OCI-LY3 (cell line): ENCODE results near the gene L3MBTL1.
"Not testable (repeated sequence)": the region's sequence is repeated elsewhere in the genome, so short reads cannot be mapped to it uniquely, and the experiment has no call there.

Experiments used
- H2AFZ ChIP-seq: fragments of 200-600, 300-600 bp; shearing (Covaris generic); 2 replicates; pipeline ENCODE4 v1.6.0; 2014; ENCODE audit warnings: antibody characterized with exemption, low read depth, low read length
- H3K27ac ChIP-seq: fragments of 200-600, 300-600 bp; sonication (generic); 2 replicates; pipeline ENCODE4 v1.5.1; 2014; ENCODE audit warnings: mild to moderate bottlenecking, low read length, moderate library complexity, mixed read lengths
- H3K27me3 ChIP-seq: fragments of 200-600, 300-600 bp; sonication (generic); 2 replicates; pipeline ENCODE4 v1.6.1; 2014; ENCODE audit warnings: low read depth, low read length, mixed read lengths
- H3K36me3 ChIP-seq: fragments of 200-600, 300-600 bp; sonication (generic); replicated peaks from 2 replicates; pipeline ENCODE3; 2014; ENCODE audit warnings: low read depth, low read length, mixed read lengths
- H3K4me1 ChIP-seq: fragments of 300-600, 200-600 bp; sonication (generic); 2 replicates; pipeline ENCODE4 v1.6.1; 2014; ENCODE audit warnings: low read length, mixed read lengths
- H3K4me2 ChIP-seq: fragments of 200-600, 300-600 bp; sonication (generic); 2 replicates; pipeline ENCODE4 v1.6.1; 2014; ENCODE audit warnings: low read length, mixed read lengths
- H3K4me3 ChIP-seq: fragments of 300-600, 200-600 bp; sonication (generic); 2 replicates; pipeline ENCODE4 v1.5.1; 2014; ENCODE audit warnings: antibody characterized with exemption, mild to moderate bottlenecking, low read length, moderate library complexity
- H3K79me2 ChIP-seq: fragments of 300-600, 200-600 bp; shearing (Covaris generic); 2 replicates; pipeline ENCODE4 v1.6.1; 2014; ENCODE audit warnings: mild to moderate bottlenecking, low read length, mixed read lengths
- H3K9ac ChIP-seq: fragments of 300-600, 200-600 bp; shearing (Covaris generic); 2 replicates; pipeline ENCODE4 v1.6.0; 2014; ENCODE audit warnings: mild to moderate bottlenecking, low read length, moderate library complexity
- H3K9me3 ChIP-seq: fragments of 200-600, 300-600 bp; shearing (Covaris generic); 2 replicates; pipeline ENCODE4 v1.6.1; 2014; ENCODE audit warnings: low read length, mixed read lengths; ENCODE audit not compliant: insufficient read depth
- H4K20me1 ChIP-seq: fragments of 200-600, 300-600 bp; sonication (generic); 2 replicates; pipeline ENCODE4 v1.6.1; 2016; ENCODE audit warnings: low read length, mixed read lengths; ENCODE audit not compliant: insufficient read depth
- CTCF ChIP-seq: fragments of 200-600, 300-600 bp; sonication (generic); IDR thresholded peaks from 2 replicates; pipeline ENCODE4 v1.5.1; 2014; ENCODE audit warnings: antibody characterized with exemption, low read length, low read depth
- EZH2phosphoT487 ChIP-seq: fragments of 200-600 bp; shearing (Covaris generic); IDR thresholded peaks from 2 replicates; pipeline ENCODE4 v1.6.1; 2018; ENCODE audit warnings: antibody characterized with exemption, mixed run types, low read depth

Gene L3MBTL1

GRCh38 chr20:43490038-43490437, 17.5 kb upstream of the L3MBTL1 start:
- no peaks in the 10 kb centered on the region for H4K20me1 ChIP-seq
- no peaks in the 10 kb centered on the region for H3K27me3 ChIP-seq
- no peaks in the 10 kb centered on the region for H3K79me2 ChIP-seq
- TF ChIP-seq CTCF (no peak), EZH2phosphoT487 (no peak)
- no peaks in the 10 kb centered on the region for H3K36me3 ChIP-seq
- H3K9me3 ChIP-seq = peaks cover 4% of the 10 kb centered on the region; the same call in 1 of the 2 replicates
- no peak overlapping the region for H2AFZ ChIP-seq
- no peaks in the 10 kb centered on the region for H3K4me1 ChIP-seq
- H3K9ac ChIP-seq = no peak overlapping the region
- no peak overlapping the region for H3K27ac ChIP-seq
- H3K4me3 ChIP-seq = no peak overlapping the region
- no peak overlapping the region for H3K4me2 ChIP-seq

- H3K4me1 ChIP-seq = no peaks in the 10 kb centered on the region
- H3K27me3 ChIP-seq = no peaks in the 10 kb centered on the region
- no peak overlapping the region for H2AFZ ChIP-seq
- no peak overlapping the region for H3K4me2 ChIP-seq
- H3K36me3 ChIP-seq = no peaks in the 10 kb centered on the region
- H3K4me3 ChIP-seq = no peak overlapping the region
- TF ChIP-seq EZH2phosphoT487 (no peak), CTCF (no peak)
- H3K79me2 ChIP-seq = no peaks in the 10 kb centered on the region
- no peak overlapping the region for H3K9ac ChIP-seq
- peaks cover 1% of the 10 kb centered on the region; the same call in 1 of the 2 replicates for H3K9me3 ChIP-seq
- H4K20me1 ChIP-seq = no peaks in the 10 kb centered on the region
- no peak overlapping the region for H3K27ac ChIP-seq
Observed at GRCh38 chr20:43492101-43492500, 15.4 kb upstream of the L3MBTL1 start.

GRCh38 chr20:43495388-43495787, 12.1 kb upstream of the L3MBTL1 start:
- no peak overlapping the region for H2AFZ ChIP-seq
- H3K9me3 ChIP-seq = no peaks in the 10 kb centered on the region
- H3K36me3 ChIP-seq = no peaks in the 10 kb centered on the region
- H3K27ac ChIP-seq = no peak overlapping the region
- TF ChIP-seq EZH2phosphoT487 (no peak), CTCF (no peak)
- H3K4me1 ChIP-seq = no peaks in the 10 kb centered on the region
- no peaks in the 10 kb centered on the region for H4K20me1 ChIP-seq
- H3K4me2 ChIP-seq = no peak overlapping the region
- no peaks in the 10 kb centered on the region for H3K79me2 ChIP-seq
- no peak overlapping the region for H3K9ac ChIP-seq
- no peak overlapping the region for H3K4me3 ChIP-seq
- H3K27me3 ChIP-seq = no peaks in the 10 kb centered on the region

- H4K20me1 ChIP-seq, H3K4me2 ChIP-seq: not testable (repeated sequence)
Observed at GRCh38 chr20:43502021-43502420, 5.5 kb upstream of the L3MBTL1 start.

GRCh38 chr20:43506238-43506637, 1.3 kb upstream of the L3MBTL1 start:
- no peak for TF ChIP-seq EZH2phosphoT487
- TF ChIP-seq CTCF = no peak
- Histone ChIP-seq H3K9ac (no peak overlapping the region), H2AFZ (no peak overlapping the region), H3K36me3 (no peaks in the 10 kb centered on the region), H4K20me1 (no peaks in the 10 kb centered on the region), H3K4me3 (no peak overlapping the region), H3K27me3 (peaks cover 8% of the 10 kb centered on the region; the same call in 1 of the 2 replicates), H3K4me2 (no peak overlapping the region), H3K9me3 (no peaks in the 10 kb centered on the region), H3K79me2 (no peaks in the 10 kb centered on the region), H3K4me1 (no peaks in the 10 kb centered on the region), H3K27ac (no peak overlapping the region)

More at GRCh38 chr20:43502021-43502420, 5.5 kb upstream of the L3MBTL1 start:
- H3K36me3 ChIP-seq, H3K27ac ChIP-seq, H2AFZ ChIP-seq, H3K4me1 ChIP-seq, H3K27me3 ChIP-seq, H3K9me3 ChIP-seq, H3K4me3 ChIP-seq, H3K9ac ChIP-seq, H3K79me2 ChIP-seq: not testable (repeated sequence)
